Esophagus squamous epithelium (tissue), 4 donors: ENCODE measurements around the gene MPEG1.

Experiments used
- CTCF ChIP-seq, 6 experiments: fragments of 450-650 bp in 4 of 6; fragments of 200-600 bp in 2 of 6; sonication (generic) in 2 of 6; IDR thresholded peaks; one replicate each; pipeline ENCODE4 v1.5.1; 2016 to 2019; ENCODE audit warnings: antibody characterized with exemption in 6 of 6, mild to moderate bottlenecking in 4 of 6, moderate library complexity in 4 of 6
- POLR2A ChIP-seq, 4 donors: fragments of 450-650 bp; IDR thresholded peaks; one replicate each; pipeline ENCODE4 v1.6.1; 2017; ENCODE audit warnings: antibody characterized with exemption in 4 of 4, mild to moderate bottlenecking in 4 of 4, moderate library complexity in 3 of 4

- TF ChIP-seq POLR2A (IDR thresholded peaks at IDR 0.05) (no peak), CTCF (IDR thresholded peaks at IDR 0.05) (no peak)
Observed at GRCh38 chr11:59176330-59176729, 36.4 kb downstream of the MPEG1 start.
